Middle frontal gyrus (tissue), 1 donor: ENCODE data around the gene FAM83B.
"Not testable (repeated sequence)": the region's sequence is repeated elsewhere in the genome, so short reads cannot be mapped to it uniquely, and the experiment has no call there.

Experiments used
- DNase-seq: peaks from one replicate; pipeline ENCODE4 v3.0.0-alpha.2; 2015; ENCODE audit warnings: low spot score; ENCODE audit errors: extremely low spot score

FAM83B gene

GRCh38 chr6:54898767-54899166 is 52.2 kb downstream of the FAM83B start:
- DNase-seq: no peak

GRCh38 chr6:54899442-54899841 is 52.9 kb downstream of the FAM83B start:
- no peak for DNase-seq

GRCh38 chr6:54899986-54900385 is 53.4 kb downstream of the FAM83B start:
- no peak for DNase-seq

- DNase-seq: no peak
These were observed 54.1 kb downstream of the FAM83B start for GRCh38 chr6:54900666-54901065.

- DNase-seq: no peak
These were observed 57.3 kb downstream of the FAM83B start for GRCh38 chr6:54903884-54904283.

- DNase-seq: no peak
These were observed 60.8 kb downstream of the FAM83B start for GRCh38 chr6:54907355-54907754.

GRCh38 chr6:54909184-54909583 is 62.6 kb downstream of the FAM83B start:
- DNase-seq: no peak

GRCh38 chr6:54910431-54910884 is 63.9 kb downstream of the FAM83B start:
- DNase-seq: no peak

GRCh38 chr6:54910921-54911320 is 64.3 kb downstream of the FAM83B start:
- no peak for DNase-seq

GRCh38 chr6:54913211-54913610 is 66.6 kb downstream of the FAM83B start:
- DNase-seq: no peak

- DNase-seq: no peak
These were observed 70.3 kb downstream of the FAM83B start for GRCh38 chr6:54916858-54917257.

GRCh38 chr6:54920628-54921027 is 74.1 kb downstream of the FAM83B start:
- no peak for DNase-seq

GRCh38 chr6:54921891-54922290 is 75.3 kb downstream of the FAM83B start:
- no peak for DNase-seq

GRCh38 chr6:54929245-54929909 is 82.8 kb downstream of the FAM83B start:
- DNase-seq: no peak

GRCh38 chr6:54932622-54933021 is 86.1 kb downstream of the FAM83B start:
- DNase-seq: no peak

- DNase-seq: no peak
These were observed 89.2 kb downstream of the FAM83B start for GRCh38 chr6:54935739-54936138.

- DNase-seq: no peak
These were observed 90.8 kb downstream of the FAM83B start for GRCh38 chr6:54937371-54937770.

GRCh38 chr6:54957698-54958097 is 111.1 kb downstream of the FAM83B start:
- no peak for DNase-seq

GRCh38 chr6:54958446-54958845 is 111.9 kb downstream of the FAM83B start:
- DNase-seq: no peak

- DNase-seq: no peak
These were observed 113.2 kb downstream of the FAM83B start for GRCh38 chr6:54959820-54960219.

- not testable (repeated sequence) for DNase-seq
These were observed 114.8 kb downstream of the FAM83B start for GRCh38 chr6:54961372-54961771.

- DNase-seq: no peak
These were observed 123.8 kb downstream of the FAM83B start for GRCh38 chr6:54970337-54970736.

GRCh38 chr6:54971825-54972224 is 125.3 kb downstream of the FAM83B start:
- no peak for DNase-seq

- not testable (repeated sequence) for DNase-seq
These were observed 132.6 kb downstream of the FAM83B start for GRCh38 chr6:54979161-54979560.
